GM12801 (cell line): ENCODE results near the gene TCF7L2.

ENCODE experiments used
- TF ChIP-seq, protein P1 (sequence below): IDR thresholded peaks from one replicate; pipeline ENCODE4 v1.5.1; 2011; ENCODE audit warnings: control low read depth; ENCODE audit not compliant: insufficient read length; ENCODE audit errors: extremely low read depth

Gene TCF7L2

DNA sequence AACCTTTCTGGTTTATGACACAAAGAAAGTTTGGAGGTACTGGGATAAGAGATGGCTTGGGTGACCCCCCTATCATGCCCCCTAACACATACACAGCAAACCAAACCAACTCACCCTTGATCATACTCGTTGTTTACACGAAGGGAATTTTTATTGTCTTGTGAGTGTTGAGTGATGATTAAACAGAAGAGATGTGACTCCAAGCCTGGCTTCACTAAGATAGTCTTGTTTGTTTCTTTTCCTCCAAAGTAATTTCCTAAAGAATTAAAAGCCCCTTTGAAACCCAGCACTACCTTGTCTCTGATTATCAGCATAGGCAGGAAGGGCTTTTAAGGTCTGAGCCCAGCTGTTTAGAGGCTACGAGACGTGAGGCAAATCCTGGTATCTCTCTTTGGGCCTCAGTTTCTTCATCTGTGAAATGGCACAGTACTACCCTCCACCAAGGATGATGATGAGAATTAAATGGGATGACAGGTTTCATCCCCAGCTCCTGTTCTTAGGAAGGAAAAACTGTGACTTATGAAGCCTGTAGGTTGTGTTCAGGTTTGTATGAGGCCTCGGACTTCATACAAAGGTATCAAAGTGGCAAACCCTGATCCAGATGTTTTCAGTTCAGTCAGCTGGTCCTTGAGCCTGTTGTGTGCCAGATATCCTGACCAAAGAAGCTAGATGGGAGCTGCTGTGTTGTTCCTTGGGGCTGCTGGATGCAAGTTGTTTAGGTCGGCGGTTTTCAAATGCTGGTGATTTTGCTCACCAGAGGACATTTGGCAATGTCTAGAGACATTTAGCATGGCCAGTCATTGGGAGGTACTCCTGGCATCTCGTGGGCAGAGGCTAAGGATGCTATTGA lies 51.8 kb downstream of the TCF7L2 start:
- TF ChIP-seq, protein P1, sequence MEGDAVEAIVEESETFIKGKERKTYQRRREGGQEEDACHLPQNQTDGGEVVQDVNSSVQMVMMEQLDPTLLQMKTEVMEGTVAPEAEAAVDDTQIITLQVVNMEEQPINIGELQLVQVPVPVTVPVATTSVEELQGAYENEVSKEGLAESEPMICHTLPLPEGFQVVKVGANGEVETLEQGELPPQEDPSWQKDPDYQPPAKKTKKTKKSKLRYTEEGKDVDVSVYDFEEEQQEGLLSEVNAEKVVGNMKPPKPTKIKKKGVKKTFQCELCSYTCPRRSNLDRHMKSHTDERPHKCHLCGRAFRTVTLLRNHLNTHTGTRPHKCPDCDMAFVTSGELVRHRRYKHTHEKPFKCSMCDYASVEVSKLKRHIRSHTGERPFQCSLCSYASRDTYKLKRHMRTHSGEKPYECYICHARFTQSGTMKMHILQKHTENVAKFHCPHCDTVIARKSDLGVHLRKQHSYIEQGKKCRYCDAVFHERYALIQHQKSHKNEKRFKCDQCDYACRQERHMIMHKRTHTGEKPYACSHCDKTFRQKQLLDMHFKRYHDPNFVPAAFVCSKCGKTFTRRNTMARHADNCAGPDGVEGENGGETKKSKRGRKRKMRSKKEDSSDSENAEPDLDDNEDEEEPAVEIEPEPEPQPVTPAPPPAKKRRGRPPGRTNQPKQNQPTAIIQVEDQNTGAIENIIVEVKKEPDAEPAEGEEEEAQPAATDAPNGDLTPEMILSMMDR, result no peak

DNA sequence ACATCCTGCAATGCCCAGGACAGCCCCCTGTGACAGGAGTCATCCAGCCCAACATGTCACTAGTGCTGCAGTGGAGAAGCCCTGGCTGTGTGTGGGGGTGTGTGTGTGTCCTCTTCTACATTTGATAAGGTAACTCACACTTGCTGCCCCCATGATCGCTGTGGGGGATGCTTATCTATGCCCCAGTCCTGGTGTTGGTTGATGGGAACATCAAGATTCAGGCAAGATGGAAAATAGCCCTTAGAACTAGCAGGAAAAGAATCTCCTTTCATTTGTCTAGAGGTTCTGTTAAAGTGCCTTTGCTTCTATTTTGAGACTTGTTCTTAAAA lies 52.4 kb downstream of the TCF7L2 start:
- TF ChIP-seq, protein P1, result no peak

DNA sequence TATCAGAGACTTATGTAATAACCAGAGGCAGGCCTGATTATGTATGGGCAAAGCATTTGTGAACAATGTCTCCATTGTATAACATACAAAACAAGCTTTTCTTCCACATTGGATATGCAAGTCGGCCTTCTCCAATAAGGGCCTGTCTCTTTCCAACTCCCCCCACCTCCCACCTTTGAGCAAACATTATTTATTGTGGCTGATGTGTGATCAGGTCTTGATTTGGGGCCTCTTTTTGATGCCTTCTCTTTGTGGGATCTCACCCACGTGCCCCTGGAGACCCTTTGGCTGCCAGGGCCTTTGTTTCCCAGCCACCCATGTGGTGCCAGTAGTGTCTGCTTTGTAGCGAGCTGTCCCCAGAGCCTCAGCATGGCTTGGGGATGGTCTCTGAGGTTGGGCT lies 53.0 kb downstream of the TCF7L2 start:
- TF ChIP-seq, protein P1, result no peak

DNA sequence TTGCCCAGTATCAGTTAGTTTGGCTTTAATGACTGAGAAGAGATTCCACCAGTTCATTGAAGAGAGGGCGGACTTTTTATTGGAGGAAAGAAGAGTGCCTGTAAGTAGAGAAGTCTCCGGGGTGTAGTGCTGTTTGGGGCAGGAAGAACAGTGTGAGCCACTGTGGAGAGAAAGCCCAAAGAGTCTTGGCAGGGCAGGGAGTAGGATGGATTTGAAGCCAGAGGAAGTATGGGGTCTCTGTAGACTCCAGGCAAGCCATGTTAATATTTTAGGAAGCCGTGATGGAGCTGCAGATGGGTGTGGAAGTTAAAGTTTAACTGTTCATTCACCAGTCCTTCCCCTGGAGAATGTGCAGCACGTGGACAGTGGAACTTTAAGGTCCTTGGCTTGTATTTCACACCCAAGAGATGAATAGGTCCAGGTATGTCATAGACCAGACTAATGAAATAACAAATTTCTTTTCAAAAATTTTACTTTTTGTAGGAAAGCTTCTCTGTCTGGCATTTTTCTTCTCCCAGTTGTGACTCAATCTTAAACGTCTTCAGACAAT lies 54.1 kb downstream of the TCF7L2 start:
- TF ChIP-seq, protein P1, result no peak

DNA sequence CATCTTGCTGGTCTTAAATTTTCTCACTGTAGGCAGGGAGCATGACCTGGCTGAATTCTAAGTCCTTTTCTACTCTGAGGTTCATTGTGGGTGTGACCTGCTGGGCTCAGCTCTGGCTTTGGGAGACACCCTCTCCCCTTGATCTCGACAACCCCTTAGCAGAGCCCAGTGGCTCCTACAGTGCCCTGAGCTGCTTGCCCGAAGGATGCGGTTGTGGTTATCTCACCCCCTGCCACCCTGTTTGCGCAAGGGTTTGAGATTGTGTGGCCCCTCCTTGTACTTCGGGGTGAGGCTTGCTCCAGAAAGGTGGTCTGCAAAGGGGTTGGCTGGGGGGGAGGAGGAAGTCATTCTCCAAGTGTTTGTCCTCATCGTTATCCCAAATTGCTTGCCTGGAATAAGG lies 55.3 kb downstream of the TCF7L2 start:
- TF ChIP-seq, protein P1, result no peak

DNA sequence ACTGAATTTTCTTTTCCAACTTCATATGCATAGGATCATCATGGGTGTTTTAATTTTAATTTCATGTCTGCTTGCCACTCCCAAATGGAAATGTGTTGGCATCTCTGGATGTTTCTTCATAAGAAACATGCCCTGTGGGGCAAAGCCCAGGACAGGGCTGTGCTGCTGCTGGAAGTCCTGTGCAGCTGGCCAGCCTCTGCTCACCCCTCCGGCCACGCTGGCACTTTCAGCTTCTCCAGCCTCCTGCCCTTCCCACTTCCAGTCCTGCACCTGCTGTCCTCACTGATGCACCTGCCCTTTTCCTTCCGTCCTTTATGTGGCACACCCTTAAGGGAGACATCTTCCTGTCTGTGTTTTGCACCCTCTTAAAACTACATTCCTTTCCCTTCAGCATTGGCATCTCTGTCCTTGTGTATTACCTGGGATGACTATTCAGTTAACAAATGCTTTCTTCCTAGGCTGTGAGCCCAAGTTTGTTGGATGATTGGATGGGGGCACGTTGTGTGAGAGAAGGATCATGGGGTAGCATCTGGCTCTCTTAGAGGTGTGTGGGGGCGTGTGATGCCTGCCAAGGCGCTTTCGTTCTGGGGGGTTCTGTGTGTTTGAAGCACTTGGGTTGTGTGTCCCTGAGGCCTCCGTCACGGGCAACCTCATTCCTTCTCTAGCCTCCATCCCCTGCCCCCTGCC lies 56.8 kb downstream of the TCF7L2 start:
- TF ChIP-seq, protein P1, result no peak

DNA sequence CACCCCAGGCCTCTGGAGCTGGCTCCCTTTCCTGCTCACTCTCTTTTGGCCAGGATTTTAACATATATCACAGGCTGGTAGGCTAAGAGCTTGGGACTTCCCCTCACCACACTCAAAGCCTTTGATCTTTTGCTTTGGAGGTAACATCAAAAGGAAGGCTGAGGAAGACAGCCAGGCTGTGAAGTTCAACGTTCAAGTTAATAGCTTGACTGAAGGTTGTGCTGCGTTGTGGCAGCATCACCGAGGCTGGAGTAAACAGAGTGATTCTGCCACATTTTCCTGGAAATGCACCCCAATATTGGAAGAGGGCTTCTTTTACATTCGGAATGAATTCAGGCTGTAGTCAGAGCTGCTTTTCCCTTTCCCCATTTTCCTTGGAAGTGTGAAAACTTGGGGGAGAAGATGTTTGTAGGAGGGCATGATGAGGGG lies 57.3 kb downstream of the TCF7L2 start:
- TF ChIP-seq, protein P1, result no peak
